GM12878 (cell line): Measurements from ENCODE around the gene C1orf185. TPM values are rescaled to one million over a fixed set of nuclear protein-coding genes. Genes with fewer than 3 reads are reported as not detected.

ENCODE experiments used
- ATAC-seq: fragments of 200-7000 bp; cut with Tn5 transposase; 3 replicates; pipeline ENCODE4 v1.9.1; 2020; ENCODE audit warnings: mild to moderate bottlenecking, moderate library complexity
- BruUV-seq: library from RNA; stranded (reverse); fragments of 400-500 nt; replicated peaks from 2 replicates; lab custom pipeline; 2021; lab: Mats Ljungman, UMichigan
- CTCF ChIA-PET: fragments of 300-600 bp; sonication (Branson Sonifier 250); formaldehyde crosslinking; extraction: SDS; loops from one replicate; lab custom pipeline; 2021; ENCODE audit warnings: inconsistent platforms; lab: Yijun Ruan, JAX
- POLR2A ChIA-PET: fragments of 350-600 bp; formaldehyde crosslinking; extraction: SDS; loops from one replicate; lab custom pipeline; 2021; ENCODE audit warnings: inconsistent platforms; lab: Charles Lee
- RAD21 ChIA-PET: fragments of 300-600 bp; sonication (Branson Sonifier 250); formaldehyde crosslinking; loops from one replicate; lab custom pipeline; 2023; ENCODE audit warnings: antibody characterized with exemption; ENCODE audit not compliant: unreplicated experiment; lab: Charles Lee
- SMC1A ChIA-PET: fragments of 300-600 bp; sonication (Branson Sonifier 250); formaldehyde crosslinking; loops from one replicate; lab custom pipeline; 2023; ENCODE audit not compliant: unreplicated experiment, uncharacterized antibody; lab: Charles Lee
- DNase-seq: peaks from one replicate; pipeline ENCODE4 v3.0.0-alpha.2; 2011; ENCODE audit warnings: low read depth, low spot score
- FAIRE-seq: peaks from 3 replicates; lab custom pipeline; 2011; peaks lifted over from hg19 to GRCh38; lab: Jason Lieb, UNC
- H2AFZ ChIP-seq: 2 replicates; pipeline ENCODE4 v1.6.0; 2011; ENCODE audit warnings: low read depth, low read length, control low read depth; ENCODE audit not compliant: control insufficient read depth
- H3K27ac ChIP-seq: 2 replicates; pipeline ENCODE4 v1.5.1; 2011; ENCODE audit warnings: control low read depth; ENCODE audit not compliant: control insufficient read depth, insufficient read depth
- H3K27me3 ChIP-seq, 2 experiments: replicated peaks in 1 of 2; 2 replicates each; pipeline versions ENCODE4 v1.6.0 to v1.6.1; 2011; ENCODE audit warnings: low read length in 1 of 2; ENCODE audit not compliant: control insufficient read depth in 2 of 2, insufficient read depth in 2 of 2
- H3K36me3 ChIP-seq, 2 experiments: 2 replicates each; pipeline ENCODE4 v1.5.1; 2011; ENCODE audit warnings: low read length in 1 of 2; ENCODE audit not compliant: control insufficient read depth in 2 of 2, insufficient read depth in 2 of 2
- H3K4me1 ChIP-seq: 2 replicates; pipeline ENCODE4 v1.6.1; 2011; ENCODE audit warnings: mild to moderate bottlenecking, low read length, moderate library complexity, mixed read lengths; ENCODE audit not compliant: control insufficient read depth, insufficient read depth
- H3K4me2 ChIP-seq: 2 replicates; pipeline ENCODE4 v1.6.0; 2011; ENCODE audit warnings: control low read depth; ENCODE audit not compliant: control insufficient read depth, insufficient read depth
- H3K4me3 ChIP-seq: fragments of 200-600 bp; sonication (generic); 2 replicates; pipeline ENCODE4 v1.5.1; 2016
- H3K79me2 ChIP-seq: 2 replicates; pipeline ENCODE4 v1.6.0; 2011; ENCODE audit warnings: low read length; ENCODE audit not compliant: control insufficient read depth, insufficient read depth
- H3K9ac ChIP-seq: 2 replicates; pipeline ENCODE4 v1.8.0; 2011; ENCODE audit warnings: low read length, control low read depth, mixed read lengths; ENCODE audit not compliant: control insufficient read depth, insufficient read depth
- H3K9me3 ChIP-seq: replicated peaks from 3 replicates; pipeline ENCODE4 v1.5.1; 2011; ENCODE audit warnings: mild to moderate bottlenecking, low read length; ENCODE audit not compliant: control insufficient read depth, insufficient read depth
- H4K20me1 ChIP-seq: 2 replicates; pipeline ENCODE4 v1.6.0; 2011; ENCODE audit not compliant: control insufficient read depth, insufficient read depth
- BCL3 ChIP-seq: IDR thresholded peaks from 2 replicates; pipeline ENCODE4 v1.6.1; 2011; ENCODE audit warnings: borderline replicate concordance, low read depth, mild to moderate bottlenecking, moderate library complexity, low read length; ENCODE audit not compliant: insufficient read depth, poor library complexity, severe bottlenecking
- CBX5 ChIP-seq: sonication (generic); IDR thresholded peaks from 2 replicates; pipeline ENCODE4 v1.6.1; 2016; ENCODE audit warnings: low read depth, moderate library complexity, mild to moderate bottlenecking, inconsistent platforms
- CREM ChIP-seq: IDR thresholded peaks from 2 replicates; pipeline ENCODE4 v1.6.1; 2014; ENCODE audit warnings: antibody characterized with exemption, low read depth
- CTCF ChIP-seq, 3 experiments: IDR thresholded peaks in 2 of 3; conservative IDR thresholded peaks in 1 of 3; 2 replicates each; pipeline ENCODE4 v1.5.1; 2011; ENCODE audit warnings: low read depth in 3 of 3, low read length in 3 of 3, mild to moderate bottlenecking in 3 of 3, control low read depth in 2 of 3, moderate library complexity in 2 of 3, inconsistent platforms in 1 of 3, mixed read lengths in 1 of 3; ENCODE audit not compliant: control insufficient read depth in 2 of 3, insufficient read depth in 1 of 3; ENCODE audit errors: extremely low read depth in 1 of 3
- EED ChIP-seq: sonication (generic); IDR thresholded peaks from 2 replicates; pipeline ENCODE4 v1.6.1; 2016; ENCODE audit warnings: antibody characterized with exemption, low read depth
- HDAC6 ChIP-seq: fragments of 200-600 bp; sonication (generic); IDR thresholded peaks from one replicate; pipeline ENCODE4 v1.8.0; 2017; ENCODE audit warnings: antibody characterized with exemption; ENCODE audit not compliant: unreplicated experiment
- HSF1 ChIP-seq: fragments of 150-350 bp; IDR thresholded peaks from 2 replicates; pipeline ENCODE4 v1.6.1; 2014; ENCODE audit warnings: mild to moderate bottlenecking, low read depth, low read length
- IKZF1 ChIP-seq: fragments of 450-650 bp; conservative IDR thresholded peaks from 2 replicates; pipeline ENCODE4 v1.6.1; 2017; ENCODE audit warnings: antibody characterized with exemption, mild to moderate bottlenecking
- KAT2A ChIP-seq: conservative IDR thresholded peaks from 2 replicates; pipeline ENCODE4 v1.6.1; 2011; ENCODE audit warnings: low read depth, low read length; ENCODE audit not compliant: control insufficient read depth
- NFYA ChIP-seq: IDR thresholded peaks from 2 replicates; pipeline ENCODE4 v1.6.1; 2011; ENCODE audit warnings: low read depth, mild to moderate bottlenecking, low read length, improper control_type of control experiment, borderline replicate concordance
- NRF1 ChIP-seq: conservative IDR thresholded peaks from 2 replicates; pipeline ENCODE4 v1.6.1; 2011; ENCODE audit warnings: mild to moderate bottlenecking, low read depth, low read length, improper control_type of control experiment
- POLR2AphosphoS5 ChIP-seq: IDR thresholded peaks from 2 replicates; pipeline ENCODE4 v1.6.1; 2011; ENCODE audit warnings: mild to moderate bottlenecking, low read length, inconsistent platforms
- RFX5 ChIP-seq: IDR thresholded peaks from 2 replicates; pipeline ENCODE4 v1.6.1; 2011; ENCODE audit warnings: low read depth, low read length, improper control_type of control experiment
- SREBF1 ChIP-seq: IDR thresholded peaks from 2 replicates; pipeline ENCODE4 v1.6.1; 2012; ENCODE audit warnings: mild to moderate bottlenecking, low read length
- ZBTB33 ChIP-seq: fragments of 450-650 bp; IDR thresholded peaks from 2 replicates; pipeline ENCODE4 v1.6.1; 2017; ENCODE audit warnings: mild to moderate bottlenecking
- ZNF384 ChIP-seq: IDR thresholded peaks from 2 replicates; pipeline ENCODE4 v1.6.1; 2012; ENCODE audit warnings: low read depth, mild to moderate bottlenecking, low read length, improper control_type of control experiment, borderline replicate concordance
- WGBS: methylation state at CpG from one replicate; pipeline ENCODE4 v1.1.6; 2016; ENCODE audit warnings: low lambda C conversion rate; ENCODE audit not compliant: insufficient replicate concordance, insufficient coverage; ENCODE audit errors: missing lambda C conversion rate; 5-methylcytosine and 5-hydroxymethylcytosine counted together
- in situ Hi-C: fragments of 300-500 bp; cut with MboI; formaldehyde crosslinking; loops from 9 replicates; pipeline ENCODE4 v1.14.3; 2018; ENCODE audit warnings: mixed read lengths
- intact Hi-C: fragments of 100-400 bp; cut with micrococcal nuclease; formaldehyde crosslinking; loops from one replicate; pipeline ENCODE4 v1.14.2; 2022; ENCODE audit not compliant: unreplicated experiment
- polyA plus RNA-seq, 11 experiments: library from polyadenylated mRNA; depleted of rRNA in 4 of 11; unstranded in 6 of 11; stranded (reverse) in 5 of 11; fragments of >200 nt; fragmentation: Nextera tagmentation in 4 of 11; fragmentation: Illumina TruSeq in 1 of 11; extraction: Ambion mirVana in 4 of 11; extraction: Trizol in 1 of 11; gene quantifications; 1 replicate in 1 of 11; 2 replicates in 10 of 11; pipeline versions ENCODE4 v1.2.1 to v1.2.3, GENCODE V29; 2011 to 2016; ENCODE audit warnings: inconsistent platforms in 2 of 11, missing spikeins in 2 of 11, low read depth in 1 of 11
- total RNA-seq, 4 experiments: library from RNA; depleted of rRNA in 3 of 4; stranded (reverse); fragments of >200 nt in 3 of 4; fragmentation: Illumina TruSeq in 1 of 4; extraction: Trizol in 1 of 4; gene quantifications; 2 replicates each; pipeline versions ENCODE4 v1.2.1 to v1.2.3, GENCODE V29; 2013 to 2021

C1orf185 gene
- total and polyA plus RNA-seq, 10 of the 15 experiments (the other 5 are each of a cell fraction or from before 2014, with no cell fraction given): 0.40 TPM; not detected in 9

GRCh38 chr1:51115714-51116404 is 13.8 kb downstream of the C1orf185 start:
- no peaks in the 10 kb centered on the region for H3K27me3 ChIP-seq
- in situ Hi-C loops: no loop called here
- H3K9ac ChIP-seq: no peak overlapping the region
- H3K4me2 ChIP-seq: no peak overlapping the region
- RAD21 ChIA-PET: no interaction called here
- no peaks in the 10 kb centered on the region for H3K4me1 ChIP-seq
- no peak for TF ChIP-seq RFX5
- no peak for TF ChIP-seq SREBF1
- no peak for TF ChIP-seq POLR2AphosphoS5
- TF ChIP-seq ZBTB33: no peak
- TF ChIP-seq KAT2A: no peak
- no peak for TF ChIP-seq ZNF384
- TF ChIP-seq EED: no peak
- TF ChIP-seq NRF1: no peak
- TF ChIP-seq CTCF (IDR thresholded peaks at IDR 0.05 in 2 of 3, conservative IDR thresholded peaks at IDR 0.05 in 1 of 3; ENCODE audit: control insufficient read depth in 2 of 3, extremely low read depth in 1 of 3, insufficient read depth in 1 of 3, low read depth in 3 of 3, low read length in 3 of 3): no peak
- TF ChIP-seq BCL3: no peak
- no peak for TF ChIP-seq NFYA
- TF ChIP-seq HSF1: no peak
- no peak for TF ChIP-seq CREM
- no peak for TF ChIP-seq HDAC6
- TF ChIP-seq CBX5: no peak
- TF ChIP-seq IKZF1: no peak
- TF ChIP-seq, all 136 proteins: peak for 0
- SMC1A ChIA-PET: interaction anchor here (1.4 kb wide), 1 partner anchor 33 kb away, joined by 3 read pairs; no protein-coding TSS in a partner anchor
- POLR2A ChIA-PET: interaction anchor here (0.6 kb wide), 1 partner anchor 1766 kb away, joined by 7 read pairs; no protein-coding TSS in a partner anchor
- Histone ChIP-seq H3K9me3 (no peaks in the 10 kb centered on the region), H3K79me2 (no peaks in the 10 kb centered on the region), H3K36me3 (no peaks in the 10 kb centered on the region), H3K27ac (no peak overlapping the region), H4K20me1 (no peaks in the 10 kb centered on the region), H2AFZ (no peak overlapping the region), H3K4me3 (no peak overlapping the region)
- BruUV-seq: no TSS peak
- no peak for DNase-seq
- ATAC-seq: no peak
- CTCF ChIA-PET: no interaction called here
- 87% methylated on average over 6 of the region's 7 CpGs for WGBS
- intact Hi-C loops: no loop called here
- FAIRE-seq: no peak
